K562 (cell line): ENCODE measurements around the gene DDX20. TPM values are rescaled to one million over a fixed set of nuclear protein-coding genes. Genes with fewer than 3 reads are reported as not detected.

ENCODE experiments used
- ATAC-seq: fragments of 200-7000 bp; cut with Tn5 transposase; 3 replicates; pipeline ENCODE4 v1.9.1; 2020; ENCODE audit warnings: moderate library complexity
- BruUV-seq: library from RNA; stranded (reverse); fragments of 400-500 nt; replicated peaks from 2 replicates; lab custom pipeline; 2021; lab: Mats Ljungman, UMichigan
- CTCF ChIA-PET: fragments of 300-600 bp; formaldehyde crosslinking; extraction: SDS; loops from one replicate; lab custom pipeline; 2021; ENCODE audit warnings: low intra/inter-chr PET ratio; lab: Yijun Ruan, JAX
- POLR2A ChIA-PET: fragments of 300-600, 350-650 bp; sonication (Branson Sonifier 250); formaldehyde crosslinking; extraction: SDS; loops from one replicate; lab custom pipeline; 2021; ENCODE audit warnings: antibody characterized with exemption, inconsistent platforms; lab: Yijun Ruan, JAX
- DNase-seq, 4 experiments: peaks; one replicate each; pipeline versions ENCODE4 v3.0.0 to v3.0.0-alpha.2; 2011 to 2018; ENCODE audit warnings: low spot score in 3 of 4, mixed read lengths in 3 of 4; ENCODE audit errors: extremely low read depth in 1 of 4
- FAIRE-seq: peaks from 2 replicates; lab custom pipeline; 2011; peaks lifted over from hg19 to GRCh38; lab: Jason Lieb, UNC
- H2AFZ ChIP-seq: 2 replicates; pipeline ENCODE4 v1.6.0; 2011; ENCODE audit warnings: low read depth, low read length, control low read depth, inconsistent platforms
- H3K27ac ChIP-seq: fragments of 200-600 bp; 3 replicates; pipeline ENCODE4 v1.8.0; 2011; ENCODE audit warnings: low read depth, mild to moderate bottlenecking, control low read depth, inconsistent platforms, low read length, moderate library complexity, mixed read lengths; ENCODE audit errors: extremely low read depth
- H3K27me3 ChIP-seq, 2 experiments: fragments of 300-600 bp in 1 of 2; 2 replicates in 1 of 2; 3 replicates in 1 of 2; pipeline versions ENCODE4 v1.6.0 to v1.8.0; 2011; ENCODE audit warnings: inconsistent platforms in 2 of 2, low read length in 2 of 2, mild to moderate bottlenecking in 1 of 2, mixed read lengths in 1 of 2, moderate library complexity in 1 of 2; ENCODE audit not compliant: control insufficient read depth in 2 of 2, insufficient read depth in 2 of 2
- H3K36me3 ChIP-seq: fragments of 300-600 bp; 3 replicates; pipeline ENCODE4 v1.8.0; 2011; ENCODE audit warnings: mild to moderate bottlenecking, low read length, inconsistent platforms; ENCODE audit not compliant: control insufficient read depth, insufficient read depth
- H3K4me1 ChIP-seq, 2 experiments: fragments of 200-600 bp in 1 of 2; replicated peaks in 1 of 2; 2 replicates in 1 of 2; 3 replicates in 1 of 2; pipeline versions ENCODE4 v1.5.1 to v1.8.0; 2011; ENCODE audit warnings: inconsistent platforms in 2 of 2, low read length in 2 of 2, mild to moderate bottlenecking in 1 of 2, mixed read lengths in 1 of 2, moderate library complexity in 1 of 2; ENCODE audit not compliant: control insufficient read depth in 2 of 2, insufficient read depth in 2 of 2
- H3K4me2 ChIP-seq: 2 replicates; pipeline ENCODE4 v1.6.1; 2011; ENCODE audit warnings: low read length, control low read depth, inconsistent platforms, mixed read lengths; ENCODE audit not compliant: insufficient read depth
- H3K4me3 ChIP-seq: fragments of 200-600 bp; sonication (generic), shearing (Covaris generic); 2 replicates; pipeline ENCODE4 v1.5.1; 2016; ENCODE audit warnings: control low read depth, inconsistent platforms
- H3K79me2 ChIP-seq: fragments of 200-600 bp; 3 replicates; pipeline ENCODE4 v1.8.0; 2011; ENCODE audit warnings: low read length, inconsistent platforms; ENCODE audit not compliant: control insufficient read depth, insufficient read depth
- H3K9ac ChIP-seq, 2 experiments: 2 replicates each; pipeline versions ENCODE4 v1.6.0 to v1.6.1; 2011; ENCODE audit warnings: low read depth in 2 of 2, low read length in 2 of 2, control low read depth in 1 of 2, inconsistent platforms in 1 of 2, mild to moderate bottlenecking in 1 of 2, mixed read lengths in 1 of 2; ENCODE audit not compliant: insufficient read depth in 1 of 2
- H3K9me1 ChIP-seq: one replicate; pipeline ENCODE4 v1.6.0; 2011; ENCODE audit warnings: inconsistent platforms, mild to moderate bottlenecking, low read length, moderate library complexity; ENCODE audit not compliant: control insufficient read depth, insufficient read depth
- H3K9me3 ChIP-seq: replicated peaks from 2 replicates; pipeline ENCODE4 v1.5.1; 2011; ENCODE audit warnings: low read depth, low read length, inconsistent platforms; ENCODE audit not compliant: control insufficient read depth, insufficient read depth
- H4K20me1 ChIP-seq: replicated peaks from 2 replicates; pipeline ENCODE4 v1.6.1; 2011; ENCODE audit warnings: low read length, inconsistent platforms, mixed read lengths; ENCODE audit not compliant: control insufficient read depth, insufficient read depth
- CBX5 ChIP-seq: IDR thresholded peaks from 2 replicates; pipeline ENCODE4 v1.6.1; 2014; ENCODE audit warnings: low read depth, borderline replicate concordance
- GATA2 ChIP-seq: sonication (generic); formaldehyde crosslinking; IDR thresholded peaks from 2 replicates; pipeline ENCODE4 v1.4.0; 2020; ENCODE audit warnings: mild to moderate bottlenecking, missing genetic modification reagents
- KDM1A ChIP-seq, 2 experiments: fragments of 450-650 bp; IDR thresholded peaks; 2 replicates each; pipeline ENCODE4 v1.6.1; 2016; ENCODE audit warnings: mild to moderate bottlenecking in 2 of 2
- NFIC ChIP-seq: fragments of 450-650 bp; IDR thresholded peaks from 2 replicates; pipeline ENCODE4 v1.6.1; 2017; ENCODE audit warnings: mild to moderate bottlenecking, inconsistent platforms
- NFIX ChIP-seq: fragments of 250-450 bp; sonication (Bioruptor Pico); IDR thresholded peaks from 2 replicates; pipeline ENCODE4 v1.4.0; 2020; ENCODE audit warnings: low read depth, mild to moderate bottlenecking, moderate library complexity
- SAFB2 ChIP-seq: fragments of 200-400 bp; formaldehyde crosslinking; IDR thresholded peaks from 2 replicates; pipeline ENCODE4 v1.6.1; 2018; ENCODE audit warnings: borderline replicate concordance, low read length, low read depth, moderate library complexity; ENCODE audit not compliant: severe bottlenecking
- SOX6 ChIP-seq: fragments of 450-650 bp; IDR thresholded peaks from 2 replicates; pipeline ENCODE4 v1.6.1; 2014; ENCODE audit warnings: mild to moderate bottlenecking
- ZNF57 ChIP-seq: fragments of 450-650 bp; formaldehyde crosslinking; IDR thresholded peaks from 2 replicates; pipeline ENCODE4 v1.4.0; 2020; ENCODE audit warnings: mild to moderate bottlenecking, moderate library complexity
- WGBS: fragments of 100-300 bp; shearing (Covaris generic); methylation state at CpG from one replicate; pipeline ENCODE4 v1.1.6; 2016; ENCODE audit warnings: low coverage, mixed read lengths; ENCODE audit not compliant: insufficient coverage; ENCODE audit errors: missing lambda C conversion rate; 5-methylcytosine and 5-hydroxymethylcytosine counted together
- in situ Hi-C: fragments of 300-500 bp; cut with MboI; formaldehyde crosslinking; loops from 4 replicates; pipeline ENCODE4 v1.15.0; 2018; ENCODE audit warnings: inconsistent platforms, mixed read lengths
- intact Hi-C: fragments of 100-400 bp; cut with micrococcal nuclease; formaldehyde crosslinking; loops from 2 replicates; pipeline ENCODE4 v1.14.2; 2022
- polyA plus RNA-seq, 8 experiments: library from polyadenylated mRNA; depleted of rRNA in 4 of 8; stranded (reverse) in 5 of 8; unstranded in 3 of 8; fragments of >200 nt; fragmentation: Nextera tagmentation in 2 of 8; fragmentation: Illumina TruSeq in 1 of 8; extraction: Ambion mirVana in 2 of 8; extraction: Trizol in 1 of 8; gene quantifications; 2 replicates each; pipeline versions ENCODE4 v1.2.1 to v1.2.3, GENCODE V29; 2011 to 2014; ENCODE audit warnings: inconsistent platforms in 1 of 8, missing spikeins in 1 of 8
- total RNA-seq, 7 experiments: library from RNA; depleted of rRNA in 6 of 7; stranded (reverse); fragments of >200 nt in 6 of 7; fragmentation: Illumina TruSeq in 2 of 7; extraction: Trizol in 2 of 7; gene quantifications; 2 replicates each; pipeline versions ENCODE4 v1.2.1 to v1.2.3, GENCODE V29; 2011 to 2021; ENCODE audit warnings: low replicate concordance in 1 of 7
- TF ChIP-seq, protein P1 (sequence below): fragments of 450-650 bp; formaldehyde crosslinking; IDR thresholded peaks from 2 replicates; pipeline ENCODE4 v1.4.0; 2022; ENCODE audit warnings: missing genetic modification characterization

The DDX20 gene
- total and polyA plus RNA-seq, 9 of the 15 experiments (the other 6 are each of a cell fraction or from before 2014, with no cell fraction given): 8.3 to 33.4 (median 24.5) TPM

DNA sequence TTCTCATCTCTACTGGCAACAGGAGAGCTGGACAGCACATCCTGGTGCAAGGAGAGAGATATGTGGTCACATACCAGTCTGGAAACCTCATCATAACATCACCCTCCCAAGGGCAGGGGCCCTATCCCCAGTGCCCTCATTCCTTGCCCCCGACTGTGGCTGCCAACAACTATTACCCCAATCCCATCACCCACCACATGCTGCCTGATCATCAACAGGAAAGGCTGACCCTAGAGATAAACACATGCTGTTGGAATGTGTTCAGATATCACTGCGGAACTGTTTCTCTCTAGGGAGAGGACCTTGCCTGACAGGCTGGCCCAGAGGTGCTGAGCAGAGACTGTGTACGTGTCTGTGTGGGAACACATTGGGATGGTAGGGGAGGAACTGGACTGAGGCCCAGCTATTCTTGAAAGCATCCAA, 12.0 kb upstream of the DDX20 start (continued):
- TF ChIP-seq KDM1A (IDR thresholded peaks at IDR 0.05): 0 out of 4 replicates have a peak, but pooled peaks of 1 of the 2 experiments have one; percentile 19
- TF ChIP-seq SOX6: no peak
- peak; percentile 38; the same call in 1 of the 2 replicates for TF ChIP-seq GATA2 (CRISPR knock-in tag)

DNA sequence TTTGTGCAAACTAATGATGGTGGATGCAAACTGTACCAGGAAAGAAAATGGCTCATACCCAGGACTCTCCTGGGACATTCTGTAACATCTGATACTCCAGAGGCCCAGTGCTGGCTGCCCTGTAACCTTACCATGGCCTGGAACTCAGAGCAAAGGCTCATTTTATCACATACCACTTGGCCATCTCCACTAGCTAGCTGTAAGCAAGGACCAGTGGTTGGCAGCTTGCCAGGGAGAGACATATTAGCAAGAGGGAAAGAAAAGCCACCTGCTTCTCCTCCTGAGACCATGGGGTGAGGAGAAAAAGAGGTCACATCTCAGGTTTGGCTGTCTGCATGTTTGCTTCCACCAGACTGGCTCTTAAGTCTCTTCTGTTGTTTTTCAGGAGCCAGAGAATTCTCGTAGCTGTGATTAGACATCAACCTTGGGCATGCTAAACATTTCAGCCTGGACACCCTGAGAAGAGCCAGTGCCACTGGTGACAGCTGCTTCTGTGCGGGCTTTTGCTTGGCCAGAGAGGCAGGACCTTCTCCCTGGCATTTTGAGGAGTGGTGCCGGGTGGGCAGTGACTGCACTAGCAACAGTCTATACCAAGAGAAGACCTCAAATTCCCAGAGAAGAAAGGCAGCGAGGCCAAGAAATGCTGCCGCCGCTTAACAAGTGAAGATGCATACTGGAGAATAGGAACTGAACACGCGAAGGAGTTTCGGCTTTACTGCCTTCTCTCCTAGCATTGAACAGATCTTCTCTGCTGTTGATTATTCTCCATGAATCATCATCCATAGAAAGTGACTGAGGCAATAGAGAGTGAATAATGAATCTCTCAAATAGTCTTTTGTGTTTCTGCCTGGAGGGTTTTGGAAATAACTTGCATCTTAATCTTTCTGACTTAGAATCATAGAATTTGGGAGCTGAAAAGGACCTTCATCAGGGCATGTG, 9.8 kb upstream of the DDX20 start:
- ATAC-seq (no peak), FAIRE-seq (no peak), DNase-seq (no peak)
- BruUV-seq: no TSS peak
- in situ Hi-C loops: no loop called here
- Histone ChIP-seq H4K20me1 (peaks cover 3% of the 10 kb centered on the region; the same call in 1 of the 2 replicates), H3K36me3 (no peaks in the 10 kb centered on the region), H2AFZ (no peak overlapping the region), H3K4me2 (no peak overlapping the region), H3K27me3 (peaks cover 13 to 39% of the 10 kb centered on the region in 2 experiments), H3K9ac (no peak overlapping the region), H3K4me1 (peaks cover 0 to 13% of the 10 kb centered on the region in 2 experiments; a peak in 2 of 5 replicates), H3K9me3 (no peaks in the 10 kb centered on the region), H3K9me1 (no peaks in the 10 kb centered on the region), H3K79me2 (no peaks in the 10 kb centered on the region), H3K4me3 (no peak overlapping the region), H3K27ac (no peak overlapping the region)
- WGBS: 29% methylated on average over 9 of the region's 9 CpGs
- intact Hi-C loops: loop anchor here (5.0 kb wide), 1 partner anchor 84 kb away; no protein-coding TSS in a partner anchor
- CTCF ChIA-PET: interaction anchor here (1.0 to 2.5 kb wide), 4 partner anchors 24 to 264 kb away, joined by 6 to 23 read pairs (median 6); no protein-coding TSS in a partner anchor
- TF ChIP-seq, protein P1, sequence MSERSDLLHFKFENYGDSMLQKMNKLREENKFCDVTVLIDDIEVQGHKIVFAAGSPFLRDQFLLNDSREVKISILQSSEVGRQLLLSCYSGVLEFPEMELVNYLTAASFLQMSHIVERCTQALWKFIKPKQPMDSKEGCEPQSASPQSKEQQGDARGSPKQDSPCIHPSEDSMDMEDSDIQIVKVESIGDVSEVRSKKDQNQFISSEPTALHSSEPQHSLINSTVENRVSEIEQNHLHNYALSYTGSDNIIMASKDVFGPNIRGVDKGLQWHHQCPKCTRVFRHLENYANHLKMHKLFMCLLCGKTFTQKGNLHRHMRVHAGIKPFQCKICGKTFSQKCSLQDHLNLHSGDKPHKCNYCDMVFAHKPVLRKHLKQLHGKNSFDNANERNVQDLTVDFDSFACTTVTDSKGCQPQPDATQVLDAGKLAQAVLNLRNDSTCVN (CRISPR knock-in tag): no peak
- TF ChIP-seq ZNF57 (CRISPR knock-in tag) (no peak), NFIX (CRISPR knock-in tag) (peak; percentile 90), SAFB2 (no peak), CBX5 (no peak), NFIC (peak; percentile 95)
- POLR2A ChIA-PET: interaction anchor here (0.9 to 1.4 kb wide), 2 partner anchors 9 to 278 kb away, joined by 4 read pairs; partner anchors contain the start of gene DDX20
